Midbrain (tissue), 1 donor: Measurements from ENCODE around the gene PRDM16.
A peak's percentile ranks its signal among the peaks of the same experiment; 100 is the strongest.

Experiments used
- DNase-seq: peaks from one replicate; lab custom pipeline; 2025; lab: John Stamatoyannopoulos, UW

PRDM16 gene

DNA sequence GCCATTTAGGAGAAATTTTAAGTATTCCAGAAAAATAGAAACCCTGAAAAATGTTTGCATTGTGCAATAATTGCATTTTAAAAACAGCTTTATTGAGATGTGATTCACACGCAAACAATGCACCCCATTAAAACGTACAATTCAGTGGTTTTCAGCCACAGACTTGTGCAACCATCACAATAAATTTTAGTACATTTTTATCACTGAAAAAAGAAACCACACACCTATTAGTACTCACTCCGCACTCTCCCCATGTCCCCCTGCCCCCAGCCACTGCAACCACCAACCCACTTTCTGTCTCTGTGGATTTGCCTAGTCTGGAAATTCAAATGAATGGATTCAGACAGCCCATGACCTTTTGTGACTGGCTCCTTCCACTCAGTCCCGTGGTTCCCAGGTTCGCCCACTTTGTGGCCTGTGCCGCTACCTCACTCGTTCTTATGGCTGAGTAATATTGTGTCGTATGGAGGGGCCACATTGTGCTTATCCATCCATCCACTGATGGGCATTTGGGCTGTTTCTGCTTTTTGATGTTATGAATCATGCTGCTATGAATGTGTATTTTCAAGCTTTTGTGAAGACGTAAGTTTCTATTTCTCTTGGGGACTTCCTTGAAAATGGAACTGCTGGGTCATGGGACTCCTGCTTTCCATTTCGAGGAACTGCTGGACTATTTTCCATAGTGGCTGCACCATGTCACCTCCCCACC, 237.7 kb downstream of the PRDM16 start:
- DNase-seq = no peak

DNA sequence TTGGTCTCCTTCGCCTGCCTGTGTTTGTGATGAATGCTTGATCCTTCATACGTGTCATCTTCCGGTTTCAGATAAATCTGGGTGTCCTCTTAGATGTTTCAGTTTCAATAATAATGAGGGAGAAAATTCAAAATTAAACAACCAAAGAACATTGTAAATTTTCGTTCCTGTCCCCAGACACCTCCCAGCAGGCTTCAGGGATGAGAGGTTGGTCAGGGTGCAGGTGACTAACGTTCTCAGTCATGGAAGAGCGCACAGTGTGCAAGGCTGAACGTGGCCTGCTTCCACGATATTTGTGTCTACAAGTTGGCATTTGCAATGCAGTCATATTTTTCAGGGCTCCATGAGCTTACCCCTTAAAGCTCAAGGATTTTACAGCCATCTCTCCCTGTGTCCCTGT, 238.4 kb downstream of the PRDM16 start:
- no peak for DNase-seq

DNA sequence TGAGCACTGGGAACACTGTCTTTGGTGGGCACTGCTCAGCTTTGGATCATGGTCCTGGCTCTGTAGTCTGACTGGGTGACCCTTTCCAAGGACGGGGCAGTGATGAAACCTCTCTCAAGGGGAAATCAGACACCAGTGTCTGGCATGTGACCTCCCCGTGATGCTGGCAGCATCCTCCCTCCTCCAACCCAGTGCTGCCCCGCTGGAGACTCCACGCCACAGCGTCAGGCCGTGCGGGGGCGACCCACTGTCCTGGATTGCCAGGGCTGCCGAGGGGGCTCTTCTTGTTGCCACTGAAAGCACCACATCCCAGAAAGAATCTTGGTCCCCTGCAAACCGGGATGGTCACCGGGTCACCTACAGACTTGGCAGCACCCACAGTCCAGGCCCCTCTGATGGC, 239.1 kb downstream of the PRDM16 start:
- DNase-seq = no peak

DNA sequence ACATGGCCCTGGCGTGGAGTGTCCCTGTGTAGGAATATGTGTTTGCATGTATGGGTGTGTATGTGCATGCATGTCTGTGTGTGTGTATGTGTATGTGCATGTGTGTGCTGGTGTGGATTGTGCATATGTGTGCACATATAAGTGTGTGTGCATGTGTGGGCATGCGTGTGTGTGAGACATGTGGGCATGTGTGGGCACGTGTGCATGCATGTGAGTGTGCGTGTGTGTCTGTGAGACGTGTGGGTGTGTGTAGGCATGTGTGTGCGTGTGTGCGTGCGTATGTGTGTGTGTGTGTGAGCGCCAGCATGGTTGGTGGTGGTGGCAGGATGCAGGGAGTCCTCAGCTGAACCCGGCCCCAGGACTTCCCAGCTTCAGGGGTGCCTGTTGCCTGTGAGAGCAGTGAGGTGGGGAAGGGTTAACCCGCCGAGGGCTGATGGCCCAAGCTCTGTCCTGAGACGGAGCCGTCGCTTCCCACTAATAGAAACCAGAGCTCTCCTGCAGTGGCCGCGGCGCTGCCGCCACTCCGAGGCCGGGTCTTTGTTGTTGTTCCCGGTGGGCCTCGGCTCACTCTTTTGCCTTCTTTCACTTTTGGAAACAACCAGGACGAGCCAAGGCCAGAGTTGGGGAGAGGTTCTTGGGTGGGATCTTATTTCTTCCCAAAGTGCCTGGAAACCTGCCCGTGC, 241.9 kb downstream of the PRDM16 start:
- DNase-seq = no peak

DNA sequence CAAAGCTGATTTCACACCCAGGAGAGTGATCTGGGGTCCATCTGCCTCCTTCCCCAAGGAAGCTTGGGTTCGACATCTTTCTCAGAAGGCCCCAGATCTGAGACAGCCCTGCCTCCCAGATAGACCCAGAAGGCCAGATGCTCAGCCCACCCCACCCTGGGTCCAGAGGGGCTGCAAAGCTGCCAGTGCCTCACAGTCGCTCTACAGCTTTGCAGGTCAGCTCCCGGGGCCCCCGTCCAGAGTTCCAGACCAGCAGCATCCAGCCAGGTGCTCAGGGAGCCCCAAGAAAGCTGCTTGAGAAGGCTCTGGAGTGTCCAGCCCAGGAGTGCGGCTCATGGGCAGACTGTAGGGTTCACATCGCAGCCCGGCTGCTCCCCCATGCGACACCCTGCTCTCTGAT, 242.7 kb downstream of the PRDM16 start:
- no peak for DNase-seq

DNA sequence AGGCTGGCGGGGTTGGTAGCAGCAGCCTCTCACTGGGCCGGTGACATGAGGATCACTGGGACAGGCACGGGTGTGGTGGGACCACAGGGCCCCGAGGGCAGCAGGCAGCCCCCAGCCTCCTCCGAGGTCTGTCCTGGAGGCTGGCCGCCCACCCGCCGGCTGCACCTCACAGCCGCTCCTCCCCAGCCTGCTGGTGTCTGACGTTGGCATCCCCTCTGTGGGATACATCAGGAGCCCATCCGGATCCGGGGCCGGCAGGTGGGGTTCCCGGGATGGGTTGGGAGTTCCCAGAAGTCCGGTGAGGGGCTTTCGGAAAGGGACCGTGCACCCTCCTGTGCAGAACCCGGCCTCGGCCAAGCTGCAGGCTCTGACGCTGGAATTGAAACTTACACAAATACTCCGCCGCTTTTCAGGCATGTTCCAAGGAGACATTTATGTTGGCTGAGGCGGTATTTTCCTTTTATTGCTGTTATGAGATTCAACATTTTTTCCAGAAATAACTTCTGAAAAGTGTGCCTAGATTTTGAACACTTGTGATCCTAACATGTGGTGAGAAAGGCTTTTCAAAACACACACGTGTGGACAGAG, 243.4 kb downstream of the PRDM16 start:
- no peak for DNase-seq

DNA sequence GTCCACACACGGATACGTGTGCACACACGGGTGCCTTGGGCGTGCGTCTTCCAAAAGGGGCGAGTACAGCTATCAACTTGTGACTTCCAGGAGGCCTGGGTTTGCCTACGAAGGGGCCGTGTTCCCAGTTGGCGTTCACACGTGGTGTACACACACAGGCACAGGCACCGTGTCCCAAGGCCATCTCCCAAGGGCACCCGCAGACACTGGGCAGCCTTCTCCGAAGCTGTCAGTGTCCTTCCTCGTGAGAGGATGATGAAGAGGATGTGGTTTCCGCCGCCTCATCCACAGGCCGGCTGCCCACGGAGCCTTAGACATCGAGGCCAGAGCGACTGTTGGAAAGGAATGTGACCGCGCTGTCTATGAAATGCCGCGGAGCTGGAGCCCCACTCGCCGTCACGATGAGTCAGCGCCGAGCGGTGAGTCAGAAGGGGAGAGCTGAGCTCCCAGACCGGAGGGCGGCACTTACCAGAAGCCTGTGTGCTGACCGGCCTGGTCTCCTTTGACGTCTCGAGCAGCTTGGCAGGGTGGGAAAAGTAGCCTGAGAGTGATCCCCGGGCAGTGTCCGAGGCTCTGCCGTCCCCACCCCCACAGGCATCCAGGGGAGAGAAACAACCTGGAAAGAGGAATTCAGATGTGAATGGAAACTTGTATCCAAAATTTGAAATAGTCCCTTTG, 244.0 kb downstream of the PRDM16 start:
- DNase-seq = peak; percentile 43

DNA sequence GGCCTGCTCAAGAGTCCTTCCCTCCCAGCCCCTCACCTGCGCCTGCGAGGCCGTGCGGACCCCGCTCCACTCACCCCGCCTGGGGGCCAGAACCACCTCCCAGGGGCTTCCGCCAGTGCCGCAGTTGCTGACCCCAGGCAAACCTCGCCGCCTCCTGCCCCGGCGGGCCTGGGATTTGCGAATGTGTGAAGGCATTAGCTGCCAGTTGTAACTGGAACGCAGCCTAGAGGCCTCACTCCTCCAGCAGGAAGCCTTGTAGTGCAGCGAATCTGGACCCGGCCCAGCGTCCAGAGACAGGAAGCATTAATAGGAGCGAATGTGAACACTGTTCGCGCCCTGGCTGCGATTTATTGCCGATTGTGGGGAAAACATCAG, 244.6 kb downstream of the PRDM16 start:
- DNase-seq = peak; percentile 73

DNA sequence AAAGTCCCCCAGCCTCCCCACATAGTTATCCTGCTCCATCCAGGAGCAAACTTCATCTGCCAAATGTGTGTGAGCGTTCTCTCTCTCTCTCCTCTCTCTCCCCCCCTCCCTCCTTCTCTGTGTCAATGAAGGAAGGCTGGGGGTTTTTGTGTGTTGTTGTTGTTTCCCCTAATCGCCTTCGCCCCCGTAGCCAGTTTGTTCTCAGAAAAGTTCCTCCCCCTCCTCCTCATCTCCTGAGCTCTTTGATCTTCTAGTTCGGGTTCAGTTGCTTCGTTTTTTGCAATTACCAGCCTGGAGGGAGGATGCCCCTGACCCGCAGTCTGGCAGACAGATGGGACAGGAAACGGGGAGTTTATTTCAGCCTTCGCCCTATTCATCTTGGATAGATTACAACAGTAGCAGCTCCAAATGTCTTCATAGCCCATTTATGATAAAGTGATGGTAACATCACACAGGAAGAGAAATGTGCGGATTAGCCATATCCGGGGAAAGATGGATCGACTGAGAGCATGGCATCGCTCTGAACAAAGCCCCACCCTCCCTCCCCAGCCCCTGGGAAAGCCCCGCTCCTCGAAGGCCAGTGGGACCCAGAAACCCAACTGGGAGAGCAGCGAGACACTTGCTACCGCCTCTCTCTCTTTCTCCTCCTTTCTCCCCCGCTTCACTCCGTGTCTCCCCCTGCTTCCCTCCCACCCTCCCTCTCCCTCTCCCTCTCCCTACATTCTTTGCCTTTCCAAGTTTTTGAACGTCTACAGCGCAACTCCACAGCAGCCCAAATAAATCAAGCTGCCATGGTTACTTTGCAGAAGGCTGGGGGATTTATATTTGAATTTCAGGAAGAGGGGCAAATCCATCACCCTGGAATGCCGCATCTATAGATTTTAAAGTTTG, 245.7 kb downstream of the PRDM16 start:
- no peak for DNase-seq

DNA sequence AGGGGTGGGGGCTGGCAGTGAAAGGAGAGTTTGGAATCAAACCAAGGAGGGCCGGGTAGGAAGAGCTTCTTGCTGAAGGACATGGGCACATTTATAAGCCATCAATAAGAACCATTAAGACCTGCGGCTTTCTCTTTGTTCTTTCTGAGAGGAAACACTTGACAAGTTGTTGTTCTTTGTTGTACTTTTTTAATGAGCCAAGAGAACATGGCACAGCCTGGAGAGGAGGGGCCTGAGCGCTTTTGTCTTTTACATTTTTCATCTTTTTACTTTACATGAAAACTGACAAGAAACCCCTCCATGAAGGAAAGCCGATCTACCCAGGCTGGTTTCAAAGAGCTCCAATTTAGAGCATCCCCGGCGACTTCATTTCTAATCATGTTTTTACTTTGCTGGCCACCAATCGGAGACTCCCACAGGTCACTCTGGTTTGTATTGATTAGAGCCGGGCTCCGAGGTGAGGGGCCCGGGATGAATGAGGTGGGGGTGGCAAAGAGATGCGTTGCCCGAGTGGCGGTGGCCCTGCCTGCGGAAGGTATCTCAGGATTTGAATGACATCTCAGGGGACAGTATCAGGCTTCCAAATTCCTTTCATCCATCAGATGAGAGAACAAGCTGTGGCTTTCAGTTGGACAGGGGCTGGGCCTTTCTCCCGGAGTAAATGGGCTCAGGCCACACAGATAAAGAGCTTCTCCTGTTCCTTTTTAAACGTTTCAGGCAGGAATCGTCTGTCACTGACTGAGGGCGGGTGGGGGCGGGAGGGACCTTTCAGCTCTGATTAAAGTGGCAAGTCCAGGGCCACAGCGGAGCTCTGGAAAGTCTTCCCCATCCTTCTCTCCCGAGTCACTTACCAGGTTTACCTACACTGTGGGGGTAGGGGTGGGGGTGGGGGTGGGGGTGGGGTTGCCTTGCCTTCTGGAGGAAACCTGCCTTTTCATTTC, 246.7 kb downstream of the PRDM16 start:
- DNase-seq = no peak

DNA sequence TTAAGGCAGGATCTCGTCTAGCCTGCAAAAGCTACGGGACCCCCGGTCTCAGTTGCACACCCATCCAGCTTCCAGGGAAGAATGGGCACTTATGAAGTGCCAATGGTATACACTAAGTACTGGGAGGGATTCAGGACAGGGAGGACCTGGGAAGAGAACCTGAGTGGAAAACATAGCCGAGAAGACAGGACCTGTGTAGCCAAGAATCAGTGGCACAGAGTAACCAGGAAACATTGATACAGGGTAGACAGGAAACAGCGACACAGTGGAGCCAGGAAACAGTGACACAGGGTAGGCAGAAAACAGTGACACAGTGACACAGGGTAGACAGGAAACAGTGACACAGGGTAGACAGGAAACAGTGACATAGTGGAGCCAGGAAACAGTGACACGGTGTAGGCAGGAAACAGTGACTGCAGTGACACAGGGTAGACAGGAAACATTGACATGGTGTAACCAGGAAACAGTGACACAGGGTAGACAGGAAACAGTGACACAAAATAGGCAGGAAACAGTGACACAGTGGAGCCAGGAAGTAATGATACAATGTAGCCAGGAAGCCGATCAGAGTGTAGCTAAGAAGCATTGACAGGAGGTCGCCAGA, 247.4 kb downstream of the PRDM16 start:
- DNase-seq = no peak

DNA sequence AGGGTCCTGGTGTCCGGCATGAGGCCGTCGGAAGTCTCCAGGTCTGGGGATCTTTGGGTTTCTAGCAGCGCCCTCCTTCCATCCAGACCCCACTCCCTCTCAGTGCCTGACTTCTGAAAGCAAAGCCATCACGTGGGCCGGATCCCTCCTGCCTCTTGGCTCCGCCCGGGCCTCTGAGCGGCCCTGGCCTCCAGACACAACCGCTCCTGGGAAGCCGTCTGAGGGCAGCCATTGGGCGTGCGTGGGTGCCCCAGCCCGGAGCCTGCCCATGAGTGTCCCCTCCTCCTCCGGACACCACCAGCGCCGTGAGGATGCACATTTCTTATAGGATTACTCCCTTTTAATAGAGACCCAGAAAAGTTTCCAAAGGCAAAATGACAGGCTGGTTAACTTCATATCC, 248.5 kb downstream of the PRDM16 start:
- DNase-seq = no peak

DNA sequence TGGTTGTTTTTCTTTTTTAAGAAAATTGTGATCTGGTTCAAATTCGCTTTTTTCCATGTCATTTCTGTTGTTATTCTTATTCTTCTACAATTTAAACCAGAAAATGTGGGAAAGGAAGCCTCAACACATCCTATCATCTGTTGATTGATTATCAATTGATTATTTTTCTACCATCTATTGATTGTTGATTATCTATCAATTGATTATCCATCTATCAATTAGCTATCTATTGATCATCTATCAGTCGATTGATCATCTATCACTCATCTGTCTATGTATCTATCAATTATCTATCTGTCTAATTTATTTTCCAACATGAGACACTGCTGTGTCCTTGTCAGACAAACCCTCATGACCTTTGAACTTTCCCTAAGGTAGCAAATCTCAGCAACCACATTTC, 249.3 kb downstream of the PRDM16 start:
- DNase-seq = no peak

DNA sequence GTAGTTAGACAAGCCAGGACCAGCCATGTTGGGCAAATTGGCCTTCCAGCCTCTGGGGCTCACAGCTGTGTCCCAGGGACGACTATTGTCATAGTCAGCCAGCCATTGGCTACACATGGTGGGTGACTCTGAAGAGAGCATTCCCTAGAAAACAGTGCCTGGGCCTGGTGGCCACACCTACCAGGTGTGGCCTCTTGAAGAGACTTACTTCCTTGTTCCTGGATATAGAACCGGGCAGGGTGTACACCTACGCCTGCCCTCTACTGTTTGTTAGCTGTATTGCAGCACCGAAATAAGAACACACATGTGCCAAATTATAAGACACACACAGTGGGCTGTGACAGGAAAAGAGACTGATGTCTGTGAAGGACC, 250.9 kb downstream of the PRDM16 start:
- DNase-seq = no peak

DNA sequence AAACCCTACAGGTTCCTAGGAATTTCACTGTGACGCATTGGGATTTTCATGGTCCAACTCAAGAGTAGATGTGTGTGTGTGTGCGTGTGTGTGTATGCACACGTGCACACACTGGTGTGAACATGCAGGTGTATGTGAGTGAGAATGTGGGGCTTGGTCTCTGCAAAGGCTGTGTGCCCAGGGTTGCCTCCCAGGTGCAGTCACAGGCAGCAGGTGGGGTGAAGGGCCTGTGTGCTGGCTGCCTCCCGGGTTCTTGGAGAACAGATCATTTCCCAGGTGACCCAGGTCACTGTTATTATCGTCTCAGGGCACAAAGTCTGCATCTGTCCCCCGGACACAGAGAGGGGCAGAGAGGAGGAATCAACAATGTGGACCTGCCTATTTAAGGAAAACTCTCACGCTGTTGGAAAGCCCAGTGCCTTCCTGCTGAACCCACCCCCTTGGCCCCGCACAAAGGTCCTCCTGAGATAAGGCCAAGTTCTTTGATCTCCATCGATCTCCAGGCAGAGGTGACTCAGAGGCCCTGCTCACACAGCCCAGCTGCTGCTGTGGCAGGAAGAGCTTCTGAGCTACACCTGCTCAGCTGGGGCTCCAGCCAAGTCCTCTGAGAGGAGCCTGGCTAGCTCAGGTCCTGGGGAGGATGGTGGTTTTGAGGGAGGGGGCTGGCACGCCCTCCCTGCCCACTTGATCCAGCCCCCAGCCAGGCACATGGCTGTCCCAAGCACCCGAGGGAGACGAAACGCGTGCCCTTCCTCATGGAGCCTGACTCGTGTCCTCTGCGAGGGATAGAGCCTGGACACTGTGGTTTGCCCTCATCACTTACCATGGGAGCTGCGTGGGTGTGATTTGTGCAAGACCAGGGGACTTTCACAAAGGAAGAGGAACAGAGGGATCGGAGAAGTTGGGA, 251.5 kb downstream of the PRDM16 start:
- DNase-seq = no peak

DNA sequence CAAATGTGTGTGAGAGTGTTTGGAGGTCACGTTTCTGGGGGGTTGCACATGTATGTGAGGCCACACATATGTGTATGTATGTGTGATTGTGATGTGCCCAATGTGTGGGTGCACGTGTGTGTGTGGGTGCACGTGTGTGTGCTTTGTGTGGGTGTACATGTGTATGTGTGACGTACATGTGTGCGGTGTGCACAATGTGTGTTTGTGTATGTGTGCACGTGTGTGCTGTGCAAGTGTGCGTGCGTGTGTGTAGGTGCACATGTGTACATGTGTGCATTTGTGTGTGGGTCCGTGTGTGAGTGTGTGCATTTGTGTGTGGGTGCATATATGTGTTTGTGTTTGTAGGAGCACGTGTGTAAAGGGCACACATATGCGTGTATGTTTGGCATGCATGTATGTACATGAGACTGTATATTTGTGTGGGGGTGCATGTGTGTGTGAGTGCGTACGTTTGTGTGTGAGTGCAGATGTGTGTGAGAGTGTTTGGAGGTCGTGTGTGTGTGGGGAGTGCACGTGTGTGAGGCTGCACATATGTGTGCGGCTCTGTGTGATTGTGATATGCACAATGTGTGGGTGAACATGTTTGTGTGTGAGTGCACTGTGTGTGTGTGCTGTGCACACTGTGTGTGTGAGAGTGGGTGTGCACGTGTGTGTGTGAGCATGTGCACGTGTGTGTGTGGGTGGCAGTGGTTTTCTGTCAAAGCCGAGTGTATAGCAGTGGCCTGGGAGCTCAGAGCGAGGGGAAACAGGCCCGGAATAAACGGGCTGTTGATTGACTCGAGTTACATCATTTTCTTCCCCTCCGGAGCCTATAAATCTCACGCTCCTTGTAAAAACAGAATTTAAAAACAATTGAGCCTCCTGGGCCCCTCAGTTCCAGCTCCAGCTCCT, 252.8 kb downstream of the PRDM16 start:
- no peak for DNase-seq

DNA sequence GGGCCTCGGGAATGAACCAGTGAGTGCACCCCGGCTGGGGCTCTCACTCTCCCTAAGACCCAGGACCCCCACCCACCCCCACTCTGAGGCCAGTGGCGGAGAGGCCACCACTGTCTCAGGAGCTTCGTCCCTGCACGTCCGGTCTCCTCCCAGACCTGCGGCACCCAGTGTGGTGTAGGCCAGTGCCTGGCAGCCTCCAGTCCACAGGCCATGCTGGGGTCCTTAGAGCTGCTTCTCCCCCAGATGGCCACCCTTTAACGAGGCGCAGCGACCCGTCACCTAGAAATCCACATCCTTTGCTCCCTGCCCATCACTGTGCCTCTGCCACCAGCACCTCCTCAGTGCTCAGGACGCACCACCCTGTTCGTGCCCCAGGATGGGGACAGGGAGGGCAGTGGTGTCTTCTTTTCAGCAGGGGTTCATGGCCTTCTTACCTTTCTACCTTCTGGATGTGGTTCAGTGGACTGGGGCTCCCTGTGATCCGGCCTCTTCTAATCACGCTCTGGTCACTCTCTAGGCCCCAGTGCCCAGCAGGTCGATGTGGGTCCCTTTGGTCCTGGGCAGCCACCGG, 253.5 kb downstream of the PRDM16 start:
- DNase-seq = no peak
